ENCODE data around the gene STXBP6. TPM values are rescaled to one million over a fixed set of nuclear protein-coding genes. Genes with fewer than 3 reads are reported as not detected.

Gene STXBP6
- total and polyA plus RNA-seq, 2 of the 13 experiments (the other 11 are each of a cell fraction or from before 2014, with no cell fraction given), result 35.3 to 42.8 TPM

DNA sequence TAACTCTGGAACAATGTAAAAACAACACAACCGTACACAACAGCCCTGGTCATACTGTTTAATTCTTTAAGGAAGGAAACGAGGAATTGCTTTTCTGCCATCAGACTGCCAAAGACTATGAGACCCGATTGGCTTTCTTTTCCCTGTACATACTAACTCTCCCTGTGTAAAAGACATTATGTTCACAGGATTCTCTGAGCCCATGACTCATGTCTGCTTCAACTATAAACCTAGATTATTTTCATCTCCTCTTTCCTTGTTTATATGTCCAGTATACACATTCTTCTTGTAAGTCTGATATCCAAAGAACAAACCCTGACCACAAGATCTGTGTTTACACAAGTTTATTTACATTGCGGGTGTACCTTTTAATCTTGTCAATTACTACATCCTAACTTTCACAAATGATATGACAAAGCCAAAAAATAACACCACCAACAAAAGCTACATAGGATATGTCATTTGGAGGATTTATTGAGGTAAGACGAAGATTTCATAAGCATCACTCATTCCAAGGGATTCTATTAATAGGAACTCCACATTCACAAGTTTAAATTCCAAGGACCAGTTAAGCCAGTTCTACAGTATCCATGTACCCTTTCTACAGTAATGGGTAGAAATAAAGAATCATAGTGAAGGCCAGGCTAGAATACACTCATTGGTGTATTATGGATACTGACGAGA lies 67.3 kb downstream of the STXBP6 start (continued):
- TF ChIP-seq LCORL (IDR thresholded peaks at IDR 0.05), result no peak
- no peak for TF ChIP-seq LCORL (CRISPR knock-in tag; IDR thresholded peaks at IDR 0.05)
- TF ChIP-seq SIN3A (IDR thresholded peaks at IDR 0.05; ENCODE audit: borderline replicate concordance, low read depth, low read length), result no peak
- TF ChIP-seq ZFP36 (IDR thresholded peaks at IDR 0.05; ENCODE audit: borderline replicate concordance, low read depth, low read length, partially characterized antibody), result no peak
- TF ChIP-seq CENPT (CRISPR knock-in tag; IDR thresholded peaks at IDR 0.05; ENCODE audit: low read depth), result no peak
- no peak for TF ChIP-seq CEBPB (IDR thresholded peaks at IDR 0.05; ENCODE audit: borderline replicate concordance, low read depth, low read length)
- TF ChIP-seq ZNF160 (CRISPR knock-in tag; IDR thresholded peaks at IDR 0.05), result no peak
- no peak for TF ChIP-seq SP5 (CRISPR knock-in tag; IDR thresholded peaks at IDR 0.05; ENCODE audit: borderline replicate concordance, low read depth)
- TF ChIP-seq ZNF230 (CRISPR knock-in tag; IDR thresholded peaks at IDR 0.05), result no peak
- TF ChIP-seq HNRNPL (IDR thresholded peaks at IDR 0.05; ENCODE audit: low read depth, low read length), result no peak
- TF ChIP-seq ZNF562 (CRISPR knock-in tag; IDR thresholded peaks at IDR 0.05; ENCODE audit: borderline replicate concordance), result no peak
- TF ChIP-seq, protein P1, sequence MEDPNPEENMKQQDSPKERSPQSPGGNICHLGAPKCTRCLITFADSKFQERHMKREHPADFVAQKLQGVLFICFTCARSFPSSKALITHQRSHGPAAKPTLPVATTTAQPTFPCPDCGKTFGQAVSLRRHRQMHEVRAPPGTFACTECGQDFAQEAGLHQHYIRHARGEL (CRISPR knock-in tag; IDR thresholded peaks at IDR 0.05), result no peak
- no peak for TF ChIP-seq KDM3A (CRISPR knock-in tag; IDR thresholded peaks at IDR 0.05; ENCODE audit: low read depth)
- TF ChIP-seq, protein P2, sequence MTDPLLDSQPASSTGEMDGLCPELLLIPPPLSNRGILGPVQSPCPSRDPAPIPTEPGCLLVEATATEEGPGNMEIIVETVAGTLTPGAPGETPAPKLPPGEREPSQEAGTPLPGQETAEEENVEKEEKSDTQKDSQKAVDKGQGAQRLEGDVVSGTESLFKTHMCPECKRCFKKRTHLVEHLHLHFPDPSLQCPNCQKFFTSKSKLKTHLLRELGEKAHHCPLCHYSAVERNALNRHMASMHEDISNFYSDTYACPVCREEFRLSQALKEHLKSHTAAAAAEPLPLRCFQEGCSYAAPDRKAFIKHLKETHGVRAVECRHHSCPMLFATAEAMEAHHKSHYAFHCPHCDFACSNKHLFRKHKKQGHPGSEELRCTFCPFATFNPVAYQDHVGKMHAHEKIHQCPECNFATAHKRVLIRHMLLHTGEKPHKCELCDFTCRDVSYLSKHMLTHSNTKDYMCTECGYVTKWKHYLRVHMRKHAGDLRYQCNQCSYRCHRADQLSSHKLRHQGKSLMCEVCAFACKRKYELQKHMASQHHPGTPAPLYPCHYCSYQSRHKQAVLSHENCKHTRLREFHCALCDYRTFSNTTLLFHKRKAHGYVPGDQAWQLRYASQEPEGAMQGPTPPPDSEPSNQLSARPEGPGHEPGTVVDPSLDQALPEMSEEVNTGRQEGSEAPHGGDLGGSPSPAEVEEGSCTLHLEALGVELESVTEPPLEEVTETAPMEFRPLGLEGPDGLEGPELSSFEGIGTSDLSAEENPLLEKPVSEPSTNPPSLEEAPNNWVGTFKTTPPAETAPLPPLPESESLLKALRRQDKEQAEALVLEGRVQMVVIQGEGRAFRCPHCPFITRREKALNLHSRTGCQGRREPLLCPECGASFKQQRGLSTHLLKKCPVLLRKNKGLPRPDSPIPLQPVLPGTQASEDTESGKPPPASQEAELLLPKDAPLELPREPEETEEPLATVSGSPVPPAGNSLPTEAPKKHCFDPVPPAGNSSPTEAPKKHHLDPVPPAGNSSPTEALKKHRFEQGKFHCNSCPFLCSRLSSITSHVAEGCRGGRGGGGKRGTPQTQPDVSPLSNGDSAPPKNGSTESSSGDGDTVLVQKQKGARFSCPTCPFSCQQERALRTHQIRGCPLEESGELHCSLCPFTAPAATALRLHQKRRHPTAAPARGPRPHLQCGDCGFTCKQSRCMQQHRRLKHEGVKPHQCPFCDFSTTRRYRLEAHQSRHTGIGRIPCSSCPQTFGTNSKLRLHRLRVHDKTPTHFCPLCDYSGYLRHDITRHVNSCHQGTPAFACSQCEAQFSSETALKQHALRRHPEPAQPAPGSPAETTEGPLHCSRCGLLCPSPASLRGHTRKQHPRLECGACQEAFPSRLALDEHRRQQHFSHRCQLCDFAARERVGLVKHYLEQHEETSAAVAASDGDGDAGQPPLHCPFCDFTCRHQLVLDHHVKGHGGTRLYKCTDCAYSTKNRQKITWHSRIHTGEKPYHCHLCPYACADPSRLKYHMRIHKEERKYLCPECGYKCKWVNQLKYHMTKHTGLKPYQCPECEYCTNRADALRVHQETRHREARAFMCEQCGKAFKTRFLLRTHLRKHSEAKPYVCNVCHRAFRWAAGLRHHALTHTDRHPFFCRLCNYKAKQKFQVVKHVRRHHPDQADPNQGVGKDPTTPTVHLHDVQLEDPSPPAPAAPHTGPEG (CRISPR knock-in tag; IDR thresholded peaks at IDR 0.05), result no peak
- TF ChIP-seq PCBP1 (IDR thresholded peaks at IDR 0.05; ENCODE audit: borderline replicate concordance, low read depth, low read length), result no peak
- TF ChIP-seq ZNF724P (CRISPR knock-in tag; IDR thresholded peaks at IDR 0.05; ENCODE audit: borderline replicate concordance), result no peak
- no peak for TF ChIP-seq ZFP82 (CRISPR knock-in tag; IDR thresholded peaks at IDR 0.05; ENCODE audit: borderline replicate concordance)
- TF ChIP-seq ZNF33B (CRISPR knock-in tag; IDR thresholded peaks at IDR 0.05), result no peak
- TF ChIP-seq AGO2 (optimal IDR thresholded peaks at IDR 0.05; ENCODE audit: low read depth, low read length), result no peak
- TF ChIP-seq CBFB (CRISPR knock-in tag; IDR thresholded peaks at IDR 0.05), result peak; percentile 93
- no peak for TF ChIP-seq SAFB2 (CRISPR knock-in tag; IDR thresholded peaks at IDR 0.05; ENCODE audit: borderline replicate concordance, low read depth)
- TF ChIP-seq PHB2 (IDR thresholded peaks at IDR 0.05; ENCODE audit: partially characterized antibody), result no peak
- TF ChIP-seq ZNF296 (CRISPR knock-in tag; conservative IDR thresholded peaks at IDR 0.05), result no peak
- 0 out of 2 replicates have a peak, but pooled peaks have one; percentile 17 for TF ChIP-seq TOPORS (CRISPR knock-in tag; IDR thresholded peaks at IDR 0.05)
- no peak for TF ChIP-seq PAWR (CRISPR knock-in tag; IDR thresholded peaks at IDR 0.05; ENCODE audit: borderline replicate concordance)
- no peak for TF ChIP-seq ARNT2 (CRISPR knock-in tag; IDR thresholded peaks at IDR 0.05; ENCODE audit: low read depth)
- TF ChIP-seq RAD51 (IDR thresholded peaks at IDR 0.05; ENCODE audit: borderline replicate concordance), result no peak

Measured in HepG2 (cell line).